ENCODE data around the gene TRIM7. TPM values are rescaled to one million over a fixed set of nuclear protein-coding genes. Genes with fewer than 3 reads are reported as not detected.

TRIM7 gene
- total RNA-seq, 2 experiments from 2014 or later, result 3.4 to 3.8 TPM

GRCh38 chr5:181195249-181195761 lies 9.7 kb downstream of the TRIM7 start:
- DNase-seq (no peak), ATAC-seq (ENCODE audit: poor library complexity) (no peak)
- intact Hi-C loops (cut with DNase I, micrococcal nuclease), result no loop called here
- H3K27me3 Mint-ChIP-seq, result peaks cover 13% of the 10 kb centered on the region
- peaks cover 19% of the 10 kb centered on the region for H3K4me1 Mint-ChIP-seq (ENCODE audit: low read depth)
- no peaks in the 10 kb centered on the region for H3K9me3 Mint-ChIP-seq
- no peak for TF ChIP-seq CTCF (IDR thresholded peaks at IDR 0.05)
- no peak overlapping the region for H3K27ac ChIP-seq (ENCODE audit: low read depth in 1 of 2, low read length in 2 of 2)
- no peaks in the 10 kb centered on the region for H3K9me3 ChIP-seq (ENCODE audit: control insufficient read depth in 1 of 2, insufficient read depth in 1 of 2, low read length in 2 of 2)
- no peak overlapping the region for H3K4me3 ChIP-seq (ENCODE audit: low read length)
- no peaks in the 10 kb centered on the region for H3K36me3 ChIP-seq (ENCODE audit: insufficient read depth, low read length)
- no peak overlapping the region for H3K4me3 Mint-ChIP-seq
- ChIA-PET CTCF (no interaction called here), POLR2A (no interaction called here)
- no peaks in the 10 kb centered on the region for H3K27me3 ChIP-seq (ENCODE audit: control insufficient read depth in 1 of 2, insufficient read depth in 2 of 2, low read length in 2 of 2)
- no peak overlapping the region for H3K27ac Mint-ChIP-seq
- H3K36me3 Mint-ChIP-seq (ENCODE audit: low read depth), result peaks cover 25% of the 10 kb centered on the region
- H3K4me1 ChIP-seq (ENCODE audit: insufficient read depth, low read length), result peaks cover 21% of the 10 kb centered on the region

GRCh38 chr5:181194489-181195248 lies 10.3 kb downstream of the TRIM7 start:
- Histone ChIP-seq H3K4me3 (ENCODE audit: low read length) (no peak overlapping the region), H3K9me3 (ENCODE audit: control insufficient read depth in 1 of 2, insufficient read depth in 1 of 2, low read length in 2 of 2) (no peaks in the 10 kb centered on the region), H3K36me3 (ENCODE audit: insufficient read depth, low read length) (no peaks in the 10 kb centered on the region), H3K4me1 (ENCODE audit: insufficient read depth, low read length) (peaks cover 27% of the 10 kb centered on the region), H3K27ac (ENCODE audit: low read depth in 1 of 2, low read length in 2 of 2) (no peak overlapping the region), H3K27me3 (ENCODE audit: control insufficient read depth in 1 of 2, insufficient read depth in 2 of 2, low read length in 2 of 2) (no peaks in the 10 kb centered on the region)
- Mint-ChIP-seq H3K27me3 (peaks cover 15% of the 10 kb centered on the region), H3K4me1 (ENCODE audit: low read depth) (peaks cover 22% of the 10 kb centered on the region), H3K4me3 (no peak overlapping the region), H3K27ac (no peak overlapping the region), H3K36me3 (ENCODE audit: low read depth) (peaks cover 32% of the 10 kb centered on the region), H3K9me3 (no peaks in the 10 kb centered on the region)
- DNase-seq, result no peak
- no peak for ATAC-seq (ENCODE audit: poor library complexity)
- TF ChIP-seq CTCF (IDR thresholded peaks at IDR 0.05), result no peak
- POLR2A ChIA-PET, result interaction anchor here (1.1 to 8.3 kb wide), 4 partner anchors 10 to 66 kb away, joined by 3 to 292 read pairs (median 72); partner anchors contain the start of genes TRIM52 and TRIM7
- intact Hi-C loops (cut with DNase I, micrococcal nuclease), result no loop called here
- CTCF ChIA-PET, result no interaction called here

- Histone ChIP-seq H3K27ac (ENCODE audit: low read depth in 1 of 2, low read length in 2 of 2) (no peak overlapping the region), H3K27me3 (ENCODE audit: control insufficient read depth in 1 of 2, insufficient read depth in 2 of 2, low read length in 2 of 2) (no peaks in the 10 kb centered on the region), H3K4me1 (ENCODE audit: insufficient read depth, low read length) (peaks cover 36% of the 10 kb centered on the region), H3K36me3 (ENCODE audit: insufficient read depth, low read length) (no peaks in the 10 kb centered on the region), H3K9me3 (ENCODE audit: control insufficient read depth in 1 of 2, insufficient read depth in 1 of 2, low read length in 2 of 2) (no peaks in the 10 kb centered on the region), H3K4me3 (ENCODE audit: low read length) (no peak overlapping the region)
- H3K36me3 Mint-ChIP-seq (ENCODE audit: low read depth), result peaks cover 42% of the 10 kb centered on the region
- no peak for TF ChIP-seq CTCF (IDR thresholded peaks at IDR 0.05)
- ChIA-PET CTCF (no interaction called here), POLR2A (interaction anchor here (1.1 to 8.3 kb wide), 6 partner anchors 9 to 67 kb away, joined by 3 to 292 read pairs (median 36); partner anchors contain the start of genes TRIM52 and TRIM7)
- H3K9me3 Mint-ChIP-seq, result no peaks in the 10 kb centered on the region
- peak overlapping the region; percentile 99 for H3K27ac Mint-ChIP-seq
- H3K27me3 Mint-ChIP-seq, result peaks cover 23% of the 10 kb centered on the region
- ATAC-seq (ENCODE audit: poor library complexity) (no peak), DNase-seq (no peak)
- peaks cover 30% of the 10 kb centered on the region for H3K4me1 Mint-ChIP-seq (ENCODE audit: low read depth)
- peak overlapping the region; percentile 99 for H3K4me3 Mint-ChIP-seq
- intact Hi-C loops (cut with DNase I, micrococcal nuclease), result no loop called here
Measured at GRCh38 chr5:181193656-181194055, 11.3 kb downstream of the TRIM7 start.

All from CD4-positive, alpha-beta T cell (primary cell).